Measurements from ENCODE around the gene PRR23E. TPM values are rescaled to one million over a fixed set of nuclear protein-coding genes. Genes with fewer than 3 reads are reported as not detected.

The PRR23E gene
- total RNA-seq, 1 donor from 2014 or later, result not detected

DNA sequence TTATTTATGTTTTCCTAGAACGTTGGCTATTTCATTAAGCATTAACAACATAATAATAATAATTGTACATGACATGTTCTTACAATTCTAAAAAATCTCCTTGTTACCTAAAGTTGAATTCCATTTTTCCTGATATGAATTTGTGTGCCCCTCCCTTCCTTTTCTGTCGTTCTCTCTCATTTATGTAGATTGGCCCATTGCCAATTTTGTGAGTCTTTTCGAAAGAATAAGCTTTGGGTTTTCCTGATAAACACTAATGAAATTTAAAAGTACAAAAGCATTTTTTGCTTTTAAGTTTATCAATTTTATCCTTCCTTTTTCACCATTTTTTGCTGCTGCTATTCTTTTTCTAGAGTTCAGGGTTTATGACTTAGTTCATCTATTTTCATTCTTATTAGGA is 44.9 kb downstream of the PRR23E start:
- peaks cover 0 to 5% (median 0%) of the 10 kb centered on the region in 3 donors for H3K27me3 ChIP-seq (ENCODE audit: control insufficient read depth in 3 of 3, insufficient read depth in 3 of 3, low read length in 3 of 3)

DNA sequence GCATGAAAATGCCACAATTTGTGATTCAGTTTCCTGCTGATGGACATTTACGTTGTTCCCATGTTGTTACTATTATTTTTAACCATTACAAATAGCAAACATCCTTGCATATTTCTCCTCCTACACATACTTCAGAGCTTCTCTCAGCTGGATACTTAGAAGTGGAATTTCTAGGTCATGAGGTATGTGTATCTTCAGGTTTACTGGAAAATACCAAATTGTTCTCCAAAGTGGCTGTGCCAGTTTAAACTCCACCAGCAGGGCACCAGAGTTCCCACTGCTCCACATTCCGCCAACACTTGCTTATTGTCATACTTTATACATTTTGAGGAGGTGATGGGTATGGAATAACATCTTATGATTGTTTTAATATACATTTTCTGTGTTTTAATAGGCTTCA is 45.7 kb downstream of the PRR23E start:
- H3K36me3 ChIP-seq (ENCODE audit: control insufficient read depth in 3 of 3, insufficient read depth in 3 of 3, low read length in 3 of 3), result no peaks in the 10 kb centered on the region
- no peaks in the 10 kb centered on the region for H3K4me1 ChIP-seq (ENCODE audit: control insufficient read depth in 3 of 3, insufficient read depth in 3 of 3, low read length in 3 of 3)
- H3K4me3 ChIP-seq (ENCODE audit: low read length in 3 of 3), result no peak overlapping the region
- H3K27me3 ChIP-seq (ENCODE audit: control insufficient read depth in 3 of 3, insufficient read depth in 3 of 3, low read length in 3 of 3), result peaks cover 0 to 5% (median 0%) of the 10 kb centered on the region in 3 donors
- H3K9me3 ChIP-seq (ENCODE audit: control insufficient read depth in 3 of 3, low read length in 3 of 3), result no peaks in the 10 kb centered on the region
- H3K9ac ChIP-seq (ENCODE audit: low read depth in 1 of 3, low read length in 3 of 3), result no peak overlapping the region
- H3K27ac ChIP-seq (ENCODE audit: low read depth, low read length), result no peak overlapping the region

More for the DNA sequence above, 44.9 kb downstream of the PRR23E start:
- Histone ChIP-seq H3K4me3 (ENCODE audit: low read length in 3 of 3) (no peak overlapping the region), H3K36me3 (ENCODE audit: control insufficient read depth in 3 of 3, insufficient read depth in 3 of 3, low read length in 3 of 3) (no peaks in the 10 kb centered on the region), H3K9me3 (ENCODE audit: control insufficient read depth in 3 of 3, low read length in 3 of 3) (no peaks in the 10 kb centered on the region), H3K4me1 (ENCODE audit: control insufficient read depth in 3 of 3, insufficient read depth in 3 of 3, low read length in 3 of 3) (no peaks in the 10 kb centered on the region), H3K9ac (ENCODE audit: low read depth in 1 of 3, low read length in 3 of 3) (no peak overlapping the region), H3K27ac (ENCODE audit: low read depth, low read length) (no peak overlapping the region)

DNA sequence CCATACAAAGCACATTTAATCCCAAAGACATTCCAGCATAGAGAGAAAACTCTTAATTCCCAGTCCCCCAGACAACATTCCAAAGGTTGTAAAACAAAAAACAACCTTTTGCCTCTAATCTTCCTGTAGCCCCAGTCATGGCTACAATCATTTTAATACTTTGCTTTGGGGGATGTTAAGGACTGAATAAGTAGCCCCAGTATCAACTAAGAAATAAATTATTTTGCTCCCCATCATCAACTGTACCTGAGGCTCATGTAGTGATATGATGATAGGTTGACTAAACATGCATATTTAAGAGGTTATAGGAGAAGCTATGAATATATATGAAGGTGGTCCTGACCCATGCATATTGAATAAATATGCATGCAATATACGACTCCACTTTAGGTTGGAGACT is 54.4 kb downstream of the PRR23E start:
- Histone ChIP-seq H3K36me3 (ENCODE audit: control insufficient read depth in 3 of 3, insufficient read depth in 3 of 3, low read length in 3 of 3) (no peaks in the 10 kb centered on the region), H3K4me3 (ENCODE audit: low read length in 3 of 3) (no peak overlapping the region)

More for the DNA sequence above, 54.4 kb downstream of the PRR23E start:
- H3K4me1 ChIP-seq (ENCODE audit: control insufficient read depth in 3 of 3, insufficient read depth in 3 of 3, low read length in 3 of 3), result no peaks in the 10 kb centered on the region
- H3K9me3 ChIP-seq (ENCODE audit: control insufficient read depth in 3 of 3, low read length in 3 of 3), result no peaks in the 10 kb centered on the region
- H3K9ac ChIP-seq (ENCODE audit: low read depth in 1 of 3, low read length in 3 of 3), result no peak overlapping the region
- no peak overlapping the region for H3K27ac ChIP-seq (ENCODE audit: low read depth, low read length)
- peaks cover 0 to under 1% (median 0%) of the 10 kb centered on the region in 3 donors for H3K27me3 ChIP-seq (ENCODE audit: control insufficient read depth in 3 of 3, insufficient read depth in 3 of 3, low read length in 3 of 3)

Small RNAs within 50 kb of the gene (small RNA-seq; reads per million reads assigned to genes)
- gene RF00019 (not detected), gene RNU6-1047P (not detected)

Other genes with a start within 250 kb of the PRR23E start
- gene PLXNA1, start 210.0 kb upstream of the PRR23E start, total RNA-seq, result 17.7 TPM
- gene PRR20G, start 94.9 kb downstream of the PRR23E start, total RNA-seq, result not detected